SW 1271 (cell line): ENCODE data around the gene NEDD9.

Experiments
- DNase-seq, 2 experiments: peaks; one replicate each; lab custom pipeline; 2025; lab: John Stamatoyannopoulos, UW

NEDD9 gene

DNA sequence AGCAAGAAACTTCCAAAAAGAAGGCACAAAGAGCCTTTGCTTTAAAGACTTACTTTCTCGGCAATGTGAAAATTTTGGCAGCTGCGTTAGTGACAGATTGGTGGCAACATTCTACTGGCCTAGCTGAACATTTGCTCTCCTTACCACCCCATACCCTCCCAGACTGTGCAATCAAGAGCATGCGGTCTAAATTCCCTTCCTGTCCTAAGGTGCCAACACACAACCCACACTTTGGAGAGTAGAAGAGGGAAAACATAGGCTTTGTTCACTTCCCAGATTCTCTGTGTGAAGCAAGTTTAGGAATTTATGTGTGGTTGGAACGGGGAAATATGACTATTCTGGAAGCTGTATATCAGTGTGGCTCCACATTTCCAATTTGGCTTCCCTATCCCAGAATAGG is 29.8 kb upstream of the NEDD9 start:
- DNase-seq = no peak

DNA sequence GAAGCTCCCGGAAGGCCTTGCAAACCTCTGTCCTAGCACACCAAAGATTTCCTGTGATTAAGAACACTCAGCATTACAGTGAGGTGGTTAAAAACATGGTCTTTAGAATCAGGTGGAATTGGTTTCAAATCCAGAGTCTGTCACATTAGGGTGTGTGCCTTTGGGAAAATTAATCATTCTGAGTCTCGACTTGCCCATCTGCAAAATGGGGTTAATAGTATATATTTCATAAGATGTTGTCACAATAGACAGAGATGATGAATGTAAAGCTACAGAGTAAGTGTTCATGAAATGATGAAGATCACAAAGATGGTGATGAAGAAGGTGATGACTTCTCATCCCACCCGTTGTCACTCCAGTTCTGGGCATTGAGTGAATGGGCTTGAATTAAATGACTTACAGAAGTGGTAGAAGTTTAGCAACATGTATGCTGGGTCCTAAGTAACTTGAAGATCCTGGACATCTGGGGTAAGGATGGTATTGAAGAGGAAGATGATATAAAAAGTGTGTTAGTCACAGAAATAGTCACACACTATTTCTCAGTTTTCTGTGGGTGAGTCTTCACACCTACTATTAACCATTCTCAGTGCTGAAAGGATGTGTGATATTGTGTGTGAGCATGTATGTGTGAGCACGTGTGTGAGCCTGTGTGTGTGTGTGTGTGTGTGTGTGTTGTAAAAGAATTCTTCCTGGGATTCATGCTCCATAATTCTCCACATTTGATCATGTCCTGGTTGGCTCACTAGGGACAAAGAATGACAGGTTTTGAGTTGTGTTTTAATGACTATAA is 28.0 kb upstream of the NEDD9 start:
- no peak for DNase-seq

DNA sequence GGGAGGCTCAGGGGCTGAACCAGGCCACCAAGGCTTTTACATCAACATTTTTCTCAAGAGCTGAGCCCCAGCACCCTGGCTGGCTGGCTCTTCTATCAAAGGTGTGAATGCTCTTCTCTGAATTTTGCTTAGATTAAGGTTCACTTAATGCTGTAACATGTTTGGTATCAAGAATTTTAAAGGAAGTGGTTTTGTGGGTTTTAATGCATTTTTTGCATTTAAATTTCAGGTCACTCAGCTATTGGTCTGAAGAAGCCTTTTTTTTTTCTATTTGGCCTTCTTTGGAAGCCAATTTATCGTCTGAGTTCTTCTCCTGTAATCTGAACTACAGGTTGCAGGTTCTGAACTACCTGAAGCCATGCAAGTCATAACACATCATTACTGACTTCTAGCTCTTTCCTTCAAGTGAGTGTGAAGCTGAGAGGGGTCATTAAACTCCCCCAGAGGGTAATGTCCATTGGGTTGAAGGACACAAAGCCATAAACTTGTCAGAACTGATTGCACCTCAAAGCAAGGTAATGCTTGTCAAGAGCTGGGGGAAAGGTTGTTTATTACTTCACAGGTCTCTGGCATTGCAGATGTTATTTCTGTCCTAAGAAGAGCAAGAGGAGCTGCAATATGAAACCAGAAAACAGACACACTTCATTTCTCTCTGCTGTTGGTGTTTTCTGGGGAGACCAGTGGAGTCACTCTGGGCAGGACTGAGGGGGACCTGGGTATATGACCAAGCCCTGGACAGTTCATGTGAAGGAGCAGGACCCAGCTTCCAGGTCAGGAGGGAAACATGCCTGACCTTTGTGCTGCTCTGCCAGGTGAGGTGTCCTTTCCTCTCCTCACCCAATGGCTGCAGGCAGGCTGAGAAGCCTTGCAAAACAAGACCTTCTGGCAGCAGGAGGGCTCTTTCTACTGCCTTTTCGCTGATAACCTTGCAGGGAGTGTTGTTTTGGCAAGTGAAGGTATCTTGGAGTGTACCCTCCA is 26.1 kb upstream of the NEDD9 start:
- DNase-seq = no peak

DNA sequence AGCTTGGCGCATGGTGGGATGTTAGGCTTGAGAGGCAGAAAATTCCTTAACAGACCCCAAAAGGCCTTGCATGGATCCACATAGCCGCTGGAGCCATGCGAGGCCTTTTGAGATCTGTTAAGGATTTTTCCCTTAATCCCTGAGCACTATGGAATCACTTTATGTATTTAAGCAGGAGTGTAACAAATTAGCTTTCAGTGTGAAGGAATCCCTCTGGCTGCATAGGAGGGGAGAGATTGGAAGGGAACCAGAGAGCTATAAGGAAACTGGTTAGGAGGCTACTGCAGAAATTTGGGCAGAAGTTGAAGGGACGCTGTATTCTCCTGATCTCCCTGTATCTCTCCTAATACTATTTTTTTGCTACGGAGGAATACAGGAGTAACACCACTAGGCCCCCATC is 23.1 kb upstream of the NEDD9 start:
- no peak for DNase-seq

DNA sequence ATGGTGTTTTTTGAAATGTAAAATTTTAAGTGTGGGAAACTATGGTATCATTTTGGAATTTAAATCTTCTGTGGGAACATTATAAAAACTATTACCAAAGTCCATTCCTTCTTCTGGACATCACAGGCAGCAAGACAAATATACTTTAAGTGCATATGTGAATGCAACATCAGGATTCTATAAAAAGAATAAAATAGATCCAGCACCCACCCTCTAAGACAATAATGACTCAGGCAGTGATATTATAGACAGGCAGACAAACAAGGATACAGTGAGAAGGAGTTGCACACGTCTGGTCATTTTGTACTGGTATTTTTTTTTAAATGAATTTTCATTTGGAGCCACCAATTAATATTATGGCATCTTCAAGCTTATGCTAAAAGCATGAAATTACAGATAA is 21.1 kb upstream of the NEDD9 start:
- DNase-seq = no peak

DNA sequence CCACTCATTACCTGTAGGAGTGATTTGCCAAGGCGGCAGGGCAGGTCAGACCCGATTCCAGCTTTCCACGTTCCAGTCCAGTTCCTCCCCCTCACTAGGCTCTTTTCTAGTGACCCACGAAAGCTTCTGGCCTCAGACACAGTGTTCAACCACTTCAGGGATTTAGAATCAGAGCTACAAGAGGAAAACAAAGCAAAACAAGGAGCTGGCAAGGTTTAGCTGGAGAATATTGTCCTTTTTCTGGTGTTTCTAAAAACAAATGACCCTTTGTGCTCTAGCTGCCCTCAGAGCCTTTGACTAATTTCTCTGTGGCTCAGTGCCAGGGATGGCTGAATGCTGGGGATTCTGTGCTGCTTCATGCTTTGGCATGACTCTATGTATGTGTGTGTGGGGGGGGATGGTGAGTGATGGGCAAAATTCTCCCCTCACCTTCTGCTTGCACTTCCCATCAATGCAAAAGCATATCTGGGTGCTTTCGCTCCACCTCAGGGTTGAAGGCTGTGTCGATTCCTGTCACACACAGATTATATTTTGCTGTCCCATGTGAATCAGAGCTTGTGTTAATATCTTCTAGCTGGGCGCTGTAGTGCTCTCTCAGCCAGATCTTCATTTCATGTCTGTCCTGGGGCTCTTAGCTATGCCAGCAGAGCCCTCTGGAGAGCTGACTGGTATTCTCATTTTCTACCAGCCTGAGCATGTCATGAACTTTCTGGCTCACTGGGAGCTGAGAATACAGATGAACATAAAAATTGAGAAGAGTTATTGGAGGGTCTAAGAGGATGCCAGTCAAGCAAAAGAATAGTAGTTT is 19.3 kb upstream of the NEDD9 start:
- no peak for DNase-seq

DNA sequence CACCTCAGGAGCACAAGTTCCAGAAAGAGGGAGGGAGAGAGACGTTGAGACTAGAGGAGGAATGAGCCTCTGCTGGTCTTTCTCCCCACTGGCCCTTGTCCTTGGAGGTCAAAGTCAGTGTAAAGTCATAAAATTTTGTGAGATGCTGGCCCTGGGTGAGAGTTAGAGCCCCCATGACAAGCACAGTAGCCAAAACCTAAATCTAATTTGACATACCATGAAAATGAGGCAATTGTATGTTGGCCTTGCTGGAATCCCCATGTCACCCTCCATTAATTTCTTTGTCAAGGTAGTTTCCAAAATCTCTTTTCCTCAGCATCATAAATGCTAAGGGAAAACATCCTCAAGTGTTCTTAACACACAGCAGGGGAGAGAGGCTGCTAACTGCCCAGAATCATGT is 17.6 kb upstream of the NEDD9 start:
- no peak for DNase-seq

DNA sequence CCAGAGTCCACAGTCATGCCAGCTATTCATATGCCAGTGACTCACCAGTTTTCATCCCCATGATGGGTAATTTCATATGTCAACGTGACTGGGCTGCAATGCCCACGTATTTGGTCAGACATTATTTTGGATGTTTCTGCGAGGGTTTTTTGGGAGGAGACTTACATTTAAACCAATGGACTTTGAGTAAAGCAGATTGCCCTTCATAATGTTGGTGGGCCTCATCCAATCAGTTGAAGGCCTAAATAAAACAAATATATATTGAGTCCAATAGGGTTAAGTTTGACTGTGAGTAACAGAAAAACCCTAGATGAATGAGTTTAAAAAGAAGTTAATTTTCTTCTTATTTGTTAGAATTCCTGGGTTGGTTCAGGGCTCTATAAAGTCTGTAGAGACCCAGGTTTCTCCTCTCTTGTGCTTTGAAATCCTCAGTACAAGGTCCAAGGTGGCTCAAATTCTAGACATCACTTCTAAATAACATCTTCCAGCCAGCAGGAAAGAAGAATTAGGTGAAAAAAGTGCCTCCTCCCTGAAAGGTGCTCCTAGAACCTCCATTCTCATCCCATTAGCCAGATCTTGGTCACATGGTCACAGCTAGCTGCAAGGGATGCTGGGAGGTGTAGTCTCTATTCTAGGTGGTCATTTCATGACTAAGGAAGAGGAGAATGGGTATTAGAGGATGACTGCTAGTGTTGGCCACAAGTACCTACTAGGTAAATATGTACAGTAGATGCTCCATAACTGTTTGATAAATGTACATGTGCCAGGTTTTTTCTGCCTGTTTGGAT is 16.7 kb upstream of the NEDD9 start:
- DNase-seq = no peak

DNA sequence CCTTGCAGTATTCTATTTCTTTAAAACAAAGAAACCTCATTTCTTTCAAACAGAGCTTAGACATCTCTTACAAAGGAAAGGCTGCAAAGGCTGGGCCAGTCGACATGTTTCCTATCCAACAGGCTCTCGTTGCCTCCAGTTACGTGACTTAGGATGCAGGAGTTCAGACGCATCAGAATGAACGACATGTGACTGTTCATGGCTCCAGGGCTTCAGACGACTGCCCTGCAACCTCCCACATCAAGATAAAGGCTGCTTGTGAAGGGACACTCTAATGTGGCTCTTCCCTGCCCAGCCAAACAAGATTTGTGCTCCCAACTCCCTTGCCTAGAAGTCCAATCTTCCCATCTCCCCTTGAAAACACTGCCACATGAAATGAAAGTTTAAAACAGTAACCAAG is 14.3 kb upstream of the NEDD9 start:
- DNase-seq = no peak

DNA sequence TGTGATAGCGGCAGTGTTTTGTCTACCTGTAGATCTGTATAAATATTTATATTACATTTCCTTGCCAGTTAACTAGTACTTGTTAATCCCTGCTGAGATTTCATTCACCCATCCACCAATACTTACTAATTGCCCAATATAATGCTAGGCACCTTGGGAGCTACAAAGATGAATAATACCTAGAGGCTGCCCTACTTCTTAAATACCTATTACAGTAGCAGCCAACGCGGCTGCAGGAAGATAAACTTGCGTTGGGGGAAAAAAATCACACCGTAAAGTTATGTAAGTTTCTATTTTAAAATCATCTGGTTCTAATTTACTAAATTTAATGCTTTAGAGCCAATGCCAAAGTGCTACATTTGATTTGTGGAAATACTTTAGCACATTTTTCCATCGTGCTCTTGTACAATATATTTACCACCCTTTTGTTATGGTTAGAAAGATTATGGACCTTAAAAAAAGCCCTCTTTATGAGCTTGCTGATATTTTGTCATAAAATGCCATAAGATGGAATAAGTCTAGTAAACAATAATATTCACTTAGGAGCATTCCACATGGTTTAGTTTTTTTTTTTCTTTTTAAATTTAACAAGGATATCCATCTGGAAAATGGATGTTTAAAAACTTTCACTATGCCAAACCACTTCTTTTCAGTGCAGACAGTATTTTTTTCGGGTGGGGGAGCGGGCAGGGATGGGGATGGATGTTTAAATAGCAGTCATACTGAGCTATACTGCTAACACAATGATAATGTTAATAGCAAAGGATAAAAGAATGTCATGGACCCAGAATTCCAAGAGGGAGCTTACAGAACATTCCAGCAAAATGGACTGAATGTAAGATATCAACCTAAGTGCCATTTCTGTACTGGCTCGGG is 13.2 kb upstream of the NEDD9 start:
- no peak for DNase-seq

DNA sequence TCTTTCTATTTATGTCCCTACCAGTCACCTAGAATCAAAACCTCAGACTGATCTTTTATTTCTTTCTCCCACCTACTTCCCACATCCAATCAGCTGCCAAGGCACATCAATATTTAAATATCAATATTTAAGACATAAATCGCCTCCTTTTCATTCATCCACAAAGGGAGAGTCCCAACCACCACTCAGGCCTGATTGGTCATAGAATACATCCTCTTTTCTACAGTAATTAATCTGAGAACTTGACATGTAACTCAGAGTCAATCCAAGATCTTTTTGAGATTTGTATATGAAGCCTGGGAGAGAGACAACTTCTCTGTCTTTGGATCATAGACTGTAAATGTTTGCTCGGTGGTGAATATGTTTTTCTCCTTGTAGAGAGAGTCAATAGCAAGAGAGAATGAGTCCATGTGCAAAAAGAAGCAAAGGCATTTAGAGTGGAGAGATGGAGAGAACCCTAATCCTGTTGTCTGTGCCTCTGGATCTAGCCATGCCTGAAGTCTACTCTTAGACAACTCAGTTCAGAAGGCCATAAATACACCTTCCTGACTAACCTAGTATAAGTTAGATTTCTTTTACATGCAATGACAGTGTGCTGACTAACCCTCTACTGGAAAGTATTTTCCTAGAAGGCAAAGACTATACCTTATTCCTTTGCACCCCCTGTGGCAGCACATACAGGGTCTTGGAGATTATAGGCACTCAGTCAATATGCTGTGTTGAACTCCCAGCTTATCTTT is 12.1 kb upstream of the NEDD9 start:
- no peak for DNase-seq

DNA sequence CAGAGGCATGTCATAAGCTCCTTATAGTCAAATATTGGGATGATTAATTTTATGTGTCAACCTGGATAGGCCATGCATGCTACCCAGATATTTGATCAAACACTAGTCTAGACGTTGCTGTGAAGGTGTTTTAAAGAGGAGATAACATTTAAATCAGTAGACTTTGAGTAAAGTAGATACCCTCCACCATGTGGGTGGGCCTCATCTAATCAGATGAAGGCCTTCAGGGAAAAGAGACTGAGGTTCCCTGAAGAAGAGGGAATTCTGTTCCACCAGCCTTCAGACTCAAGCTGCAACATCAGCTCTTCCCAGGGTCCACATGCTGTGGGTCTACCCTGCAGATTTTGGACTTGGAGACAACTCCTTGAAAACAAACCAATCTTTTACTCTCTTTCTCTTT is 11.4 kb upstream of the NEDD9 start:
- no peak for DNase-seq

DNA sequence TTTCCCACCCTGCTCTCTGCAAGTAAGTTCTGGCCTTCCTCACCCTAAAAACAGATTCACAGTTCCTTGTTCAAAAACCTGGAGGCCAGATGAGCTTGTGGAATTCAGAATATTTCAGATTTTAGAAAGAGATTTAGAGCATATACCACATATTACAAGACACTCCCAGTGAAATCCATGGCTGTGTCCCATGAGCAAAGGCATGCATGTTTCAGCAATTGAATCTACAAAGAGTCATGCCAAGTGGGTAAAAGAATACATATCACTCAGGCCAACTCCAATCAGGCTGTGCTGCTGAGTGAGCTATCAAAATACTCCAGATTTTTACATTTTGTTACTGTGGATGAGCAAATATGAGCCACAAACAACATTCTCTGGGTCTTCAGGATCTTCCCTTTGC is 10.2 kb upstream of the NEDD9 start:
- DNase-seq = no peak

DNA sequence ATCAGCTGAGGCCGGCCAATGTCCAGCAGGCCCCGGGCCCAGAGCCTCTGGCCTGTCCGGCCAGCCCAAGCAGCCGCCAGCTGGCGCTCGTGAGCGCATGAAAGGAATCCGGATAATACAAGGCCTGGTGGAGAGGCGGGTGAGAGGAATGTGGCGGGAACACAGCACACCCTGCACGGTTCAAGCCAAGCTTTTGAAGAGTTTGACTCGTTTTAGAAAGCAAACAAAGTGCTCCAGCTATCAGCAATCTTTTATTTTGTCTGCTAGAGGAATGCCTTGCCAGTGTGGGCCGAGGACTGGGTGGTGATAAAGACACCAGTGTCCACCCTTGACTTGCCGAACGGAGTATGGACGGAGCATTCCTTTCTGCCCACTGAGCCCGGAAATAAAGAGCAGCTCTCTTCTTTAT is 9.3 kb upstream of the NEDD9 start:
- DNase-seq = no peak

DNA sequence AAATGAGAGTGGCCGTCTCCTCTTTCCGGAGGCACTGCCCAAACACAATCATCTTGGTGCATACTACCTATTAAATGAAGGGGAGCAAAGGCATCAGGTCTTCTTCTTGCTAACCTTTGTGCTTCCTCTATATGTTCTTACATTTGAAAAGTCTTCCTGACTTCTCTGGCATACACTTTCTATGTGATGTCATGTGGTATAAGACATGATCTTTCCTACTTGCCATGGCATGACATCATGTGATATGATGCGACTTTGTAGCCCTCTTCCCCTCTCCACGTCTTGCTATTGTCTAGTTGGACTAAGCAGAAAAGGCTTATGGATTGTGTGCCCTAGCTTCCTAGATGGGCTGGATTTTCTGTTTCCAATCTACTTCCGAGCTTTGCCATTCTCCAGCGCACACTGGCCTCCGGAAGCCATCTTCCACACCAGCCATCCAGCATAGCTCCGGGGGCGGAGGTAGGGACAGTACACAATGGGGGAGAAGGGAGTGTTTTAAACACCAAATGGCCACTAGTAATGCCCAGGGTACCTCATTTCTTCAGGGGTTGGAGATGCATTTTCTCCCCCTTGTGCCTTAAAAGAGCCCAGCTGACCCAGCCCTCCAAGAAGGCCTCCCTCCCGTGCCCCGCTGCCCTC is 8.8 kb upstream of the NEDD9 start:
- no peak for DNase-seq

DNA sequence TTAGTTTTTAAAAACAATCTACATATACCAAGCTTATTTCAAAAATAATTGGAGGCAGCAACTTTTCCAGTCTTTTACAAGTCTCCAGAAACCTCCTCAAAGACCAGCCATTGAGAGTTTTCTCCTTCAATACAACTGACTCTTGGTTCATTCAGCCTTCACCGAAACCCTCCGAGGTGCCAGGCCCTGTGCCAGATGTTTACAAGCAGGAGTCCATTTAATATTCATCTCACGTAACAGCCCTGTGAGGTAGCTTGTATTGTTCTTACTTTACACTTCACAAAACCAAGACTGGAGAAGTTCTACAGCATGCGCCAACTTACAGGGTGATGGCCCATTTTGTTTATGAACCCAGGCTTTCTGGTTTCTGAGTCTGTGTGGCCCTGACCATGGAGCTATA is 5.5 kb upstream of the NEDD9 start:
- no peak for DNase-seq

DNA sequence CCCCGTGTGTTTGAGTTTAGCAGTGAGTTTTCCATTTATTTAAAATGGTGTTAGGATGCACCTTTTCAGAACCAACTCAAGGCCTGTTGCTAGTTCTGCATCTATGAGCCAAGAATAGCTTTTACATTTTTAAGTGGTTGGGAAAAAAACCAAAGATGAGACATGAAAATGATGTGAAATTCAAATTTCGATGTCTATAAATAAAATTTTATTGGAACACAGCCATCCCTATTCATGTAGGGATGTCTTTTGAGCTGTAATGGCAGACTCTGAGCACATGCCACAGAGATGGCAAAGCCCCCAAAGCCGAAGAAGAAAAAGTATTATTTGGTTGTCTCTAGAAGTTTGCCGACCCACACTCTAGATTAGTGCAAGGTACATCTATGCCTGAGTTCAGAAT is 5.0 kb upstream of the NEDD9 start:
- DNase-seq = no peak

DNA sequence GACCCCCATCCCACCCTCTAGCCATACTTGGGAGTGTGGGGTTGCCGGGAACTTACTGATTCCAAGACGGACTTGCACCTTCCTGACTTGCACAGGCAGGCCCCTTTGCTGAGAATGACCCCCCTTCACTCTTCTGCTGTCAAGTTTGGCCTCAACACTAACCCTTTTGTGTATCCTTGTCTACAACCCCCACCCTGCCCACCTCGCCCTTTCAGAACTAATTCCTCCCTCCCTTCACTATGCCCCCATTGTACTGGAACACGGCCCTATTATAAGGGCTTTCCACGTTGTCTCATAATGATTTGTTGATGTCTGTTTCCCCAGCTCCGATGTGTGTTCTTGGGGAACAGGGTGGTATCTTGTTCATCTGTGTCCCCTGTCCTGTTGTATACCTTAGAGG is 4.4 kb upstream of the NEDD9 start:
- DNase-seq = no peak

DNA sequence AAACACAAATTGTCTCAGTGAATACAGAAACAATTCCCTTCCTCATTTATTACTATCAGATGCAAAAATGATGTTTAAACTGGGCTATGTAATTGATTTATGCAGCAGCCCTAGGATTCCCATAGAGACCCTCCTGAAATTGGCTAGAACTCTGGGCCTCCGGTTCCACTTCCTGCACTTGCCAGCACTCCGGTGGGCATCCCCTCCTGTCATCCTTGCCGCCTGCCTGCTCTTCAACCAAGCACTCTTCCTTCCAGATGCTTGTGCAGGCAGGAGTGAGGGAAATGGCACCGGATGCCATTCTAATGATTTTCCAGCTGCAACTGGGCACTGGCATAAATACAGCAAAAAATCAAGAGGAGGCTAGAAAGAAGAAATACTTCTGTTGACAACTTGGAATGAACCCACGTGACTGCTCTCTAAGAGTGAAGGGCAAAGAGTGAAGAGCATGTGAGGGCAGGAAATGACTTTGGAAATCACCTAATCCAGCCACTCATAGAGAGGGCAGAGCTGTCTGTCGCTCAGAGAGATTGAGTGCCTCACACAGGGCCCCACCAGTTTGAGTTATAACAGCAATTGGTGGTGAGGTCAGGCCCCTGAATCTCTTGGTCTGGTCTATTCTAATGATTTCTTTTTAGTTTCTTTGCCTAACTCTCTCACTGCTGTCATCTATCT is 3.7 kb upstream of the NEDD9 start:
- no peak for DNase-seq
